GM12891 (cell line): ENCODE results near the gene PLEKHM2.

Experiments
- PAX5 ChIP-seq: IDR thresholded peaks from 2 replicates; pipeline ENCODE4 v1.6.1; 2011; ENCODE audit warnings: low read length, moderate library complexity, mild to moderate bottlenecking; ENCODE audit not compliant: insufficient read depth, severe bottlenecking
- POLR2A ChIP-seq: IDR thresholded peaks from 2 replicates; pipeline ENCODE4 v1.6.1; 2011; ENCODE audit warnings: low read depth, low read length, control low read depth
- POLR2AphosphoS5 ChIP-seq: IDR thresholded peaks from 2 replicates; pipeline ENCODE4 v1.6.1; 2011; ENCODE audit warnings: low read depth, low read length, control low read depth
- POU2F2 ChIP-seq: IDR thresholded peaks from 2 replicates; pipeline ENCODE4 v1.6.1; 2011; ENCODE audit warnings: low read depth, mild to moderate bottlenecking, control low read depth, low read length, moderate library complexity
- SPI1 ChIP-seq: IDR thresholded peaks from 2 replicates; pipeline ENCODE4 v1.6.1; 2011; ENCODE audit warnings: low read depth, low read length, control low read depth
- TAF1 ChIP-seq: IDR thresholded peaks from 2 replicates; pipeline ENCODE4 v1.6.1; 2011; ENCODE audit warnings: low read depth, low read length, control low read depth

DNA sequence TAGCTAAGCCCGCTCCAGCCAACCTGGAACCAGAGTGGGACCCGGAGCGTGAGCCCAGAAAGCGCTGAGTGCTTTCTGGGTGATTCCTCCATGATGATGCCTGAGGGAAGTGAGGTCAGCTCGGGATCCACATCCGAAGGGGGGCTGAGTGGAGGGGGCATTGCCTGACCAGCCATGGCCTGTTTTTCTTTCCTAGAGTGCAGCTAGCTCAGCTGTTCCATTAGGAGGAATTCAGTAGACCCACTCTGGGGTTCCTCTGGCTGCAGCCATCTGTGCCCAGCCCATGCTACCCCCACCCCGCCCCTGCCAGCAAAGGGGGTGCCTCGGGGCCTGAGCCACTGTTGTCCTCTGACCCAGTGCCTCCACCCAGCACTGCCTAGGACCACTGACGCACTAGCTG lies 42.4 kb downstream of the PLEKHM2 start:
- TF ChIP-seq POLR2A (no peak), TAF1 (no peak), POLR2AphosphoS5 (no peak), SPI1 (no peak), POU2F2 (no peak), PAX5 (no peak)
